Measurements from ENCODE around the gene TRDMT1.

DNA sequence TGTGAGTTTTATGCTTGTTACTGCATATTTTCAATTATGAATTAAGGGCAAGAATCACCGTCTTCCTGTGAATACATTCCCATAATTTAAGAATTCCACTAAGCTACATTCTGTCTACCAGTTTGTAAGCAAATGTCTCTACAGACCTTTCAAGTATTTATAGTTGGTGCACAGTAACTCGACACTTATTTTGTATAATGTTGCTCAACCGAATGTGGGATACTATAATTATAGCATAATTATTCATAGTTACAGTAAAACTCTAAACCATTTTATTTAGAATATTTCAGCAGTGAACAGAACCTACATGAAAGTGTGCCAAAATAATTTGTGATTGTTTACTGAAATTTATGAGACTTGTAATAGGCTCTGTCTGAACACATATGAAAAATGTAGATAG is 54.6 kb downstream of the TRDMT1 start:
- TF ChIP-seq, protein P1, sequence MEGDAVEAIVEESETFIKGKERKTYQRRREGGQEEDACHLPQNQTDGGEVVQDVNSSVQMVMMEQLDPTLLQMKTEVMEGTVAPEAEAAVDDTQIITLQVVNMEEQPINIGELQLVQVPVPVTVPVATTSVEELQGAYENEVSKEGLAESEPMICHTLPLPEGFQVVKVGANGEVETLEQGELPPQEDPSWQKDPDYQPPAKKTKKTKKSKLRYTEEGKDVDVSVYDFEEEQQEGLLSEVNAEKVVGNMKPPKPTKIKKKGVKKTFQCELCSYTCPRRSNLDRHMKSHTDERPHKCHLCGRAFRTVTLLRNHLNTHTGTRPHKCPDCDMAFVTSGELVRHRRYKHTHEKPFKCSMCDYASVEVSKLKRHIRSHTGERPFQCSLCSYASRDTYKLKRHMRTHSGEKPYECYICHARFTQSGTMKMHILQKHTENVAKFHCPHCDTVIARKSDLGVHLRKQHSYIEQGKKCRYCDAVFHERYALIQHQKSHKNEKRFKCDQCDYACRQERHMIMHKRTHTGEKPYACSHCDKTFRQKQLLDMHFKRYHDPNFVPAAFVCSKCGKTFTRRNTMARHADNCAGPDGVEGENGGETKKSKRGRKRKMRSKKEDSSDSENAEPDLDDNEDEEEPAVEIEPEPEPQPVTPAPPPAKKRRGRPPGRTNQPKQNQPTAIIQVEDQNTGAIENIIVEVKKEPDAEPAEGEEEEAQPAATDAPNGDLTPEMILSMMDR (IDR thresholded peaks at IDR 0.05; ENCODE audit: poor library complexity) = no peak
- no peak for TF ChIP-seq EZH2 (IDR thresholded peaks at IDR 0.05; ENCODE audit: borderline replicate concordance)
